ENCODE data around the gene STRA6.

STRA6 gene

DNA sequence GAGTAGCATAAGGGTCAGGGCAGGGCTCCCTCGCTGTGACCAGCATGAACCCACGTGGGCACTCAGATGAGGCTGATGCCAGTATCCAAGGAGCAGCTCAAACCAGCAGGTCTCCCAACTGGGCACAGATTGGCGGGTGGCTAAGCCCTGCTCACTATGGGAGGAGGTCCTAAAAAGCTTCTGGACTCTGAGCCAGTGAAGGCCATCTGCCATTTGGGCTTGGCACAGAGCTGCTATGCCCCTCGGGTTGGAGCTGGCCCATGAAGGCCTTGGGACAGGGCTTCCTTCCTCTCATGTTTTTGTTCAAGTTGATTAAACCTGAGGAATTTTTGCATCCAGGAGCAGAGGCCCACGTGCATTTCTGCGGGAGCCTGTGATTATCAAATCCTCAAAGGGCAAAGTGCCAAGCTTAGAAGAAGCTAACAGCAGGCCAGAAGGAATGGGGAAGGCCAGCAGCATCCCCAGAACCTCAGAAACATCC, 4.3 kb upstream of the STRA6 start:
- DNase-seq (ENCODE audit: low read depth), result no peak

- DNase-seq (ENCODE audit: low read depth), result no peak
Observed at GRCh38 chr15:74205582-74205947, 3.0 kb upstream of the STRA6 start.

- DNase-seq (ENCODE audit: low read depth), result no peak
Observed at GRCh38 chr15:74203914-74204431, 1.4 kb upstream of the STRA6 start.

DNA sequence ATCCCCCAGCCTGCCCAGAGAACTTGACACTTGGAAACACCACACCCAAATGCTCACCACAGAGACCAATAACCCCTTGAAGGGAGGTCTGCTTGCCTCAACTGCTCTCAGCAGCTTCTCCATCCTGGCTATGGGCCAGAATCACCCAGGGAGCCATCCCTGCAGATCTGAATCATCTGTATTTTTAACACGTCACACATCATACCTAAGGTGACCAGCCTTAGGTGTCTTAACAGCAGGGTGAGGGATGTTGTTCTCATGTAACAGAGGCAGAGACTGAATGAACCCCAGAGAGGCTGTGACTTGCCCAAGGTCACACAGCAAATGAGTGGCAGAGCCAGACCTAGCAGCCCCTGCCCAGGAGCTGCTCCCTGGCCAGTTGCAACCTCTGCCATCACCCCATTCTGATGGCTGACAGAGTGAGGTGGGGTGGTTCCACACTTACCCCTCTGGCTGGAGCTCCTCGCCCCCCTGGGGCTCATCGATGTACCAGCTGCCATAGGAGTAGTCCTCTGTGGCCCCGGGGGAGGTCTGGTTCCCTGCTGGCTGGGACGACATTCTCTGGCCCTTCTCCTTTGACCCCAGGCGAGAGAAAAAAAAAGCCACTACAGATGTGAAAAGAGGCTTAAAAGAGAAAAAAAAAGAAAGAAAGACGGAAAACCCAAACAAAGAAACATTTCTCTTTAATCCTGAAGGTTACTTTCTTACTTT, 722 bp downstream of the STRA6 start:
- DNase-seq (ENCODE audit: low read depth), result no peak

DNA sequence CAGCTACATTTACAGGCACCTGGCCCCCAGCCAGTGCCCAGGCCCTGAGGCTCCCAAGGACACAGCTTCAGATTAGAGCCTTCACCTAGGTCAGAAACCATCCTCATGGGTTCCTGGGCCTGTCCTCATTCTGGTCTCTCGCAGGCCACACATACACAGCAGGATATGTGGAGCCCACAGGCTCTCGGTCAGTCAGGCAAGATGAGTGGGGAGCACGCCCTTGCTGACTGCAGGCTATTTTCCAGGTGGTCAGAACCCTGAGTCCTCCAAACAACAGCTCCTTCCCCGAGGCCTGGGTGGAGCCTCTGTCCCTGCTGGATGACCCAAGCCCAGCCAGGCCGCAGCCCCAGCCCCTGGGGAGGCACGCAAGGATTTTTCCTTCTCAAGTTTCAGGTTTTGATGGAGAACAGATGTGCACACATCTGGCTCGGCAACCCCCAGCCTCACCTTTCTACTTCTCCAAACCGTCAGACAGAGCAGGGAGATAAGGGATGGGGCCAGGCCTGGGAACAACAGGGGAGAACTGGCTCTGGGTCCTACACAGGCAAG, 1.6 kb downstream of the STRA6 start:
- no peak for DNase-seq (ENCODE audit: low read depth)

- DNase-seq (ENCODE audit: low read depth), result no peak
Observed at GRCh38 chr15:74200412-74200815, 2.2 kb downstream of the STRA6 start.

GRCh38 chr15:74199297-74199652, 3.3 kb downstream of the STRA6 start:
- DNase-seq (ENCODE audit: low read depth), result no peak

DNA sequence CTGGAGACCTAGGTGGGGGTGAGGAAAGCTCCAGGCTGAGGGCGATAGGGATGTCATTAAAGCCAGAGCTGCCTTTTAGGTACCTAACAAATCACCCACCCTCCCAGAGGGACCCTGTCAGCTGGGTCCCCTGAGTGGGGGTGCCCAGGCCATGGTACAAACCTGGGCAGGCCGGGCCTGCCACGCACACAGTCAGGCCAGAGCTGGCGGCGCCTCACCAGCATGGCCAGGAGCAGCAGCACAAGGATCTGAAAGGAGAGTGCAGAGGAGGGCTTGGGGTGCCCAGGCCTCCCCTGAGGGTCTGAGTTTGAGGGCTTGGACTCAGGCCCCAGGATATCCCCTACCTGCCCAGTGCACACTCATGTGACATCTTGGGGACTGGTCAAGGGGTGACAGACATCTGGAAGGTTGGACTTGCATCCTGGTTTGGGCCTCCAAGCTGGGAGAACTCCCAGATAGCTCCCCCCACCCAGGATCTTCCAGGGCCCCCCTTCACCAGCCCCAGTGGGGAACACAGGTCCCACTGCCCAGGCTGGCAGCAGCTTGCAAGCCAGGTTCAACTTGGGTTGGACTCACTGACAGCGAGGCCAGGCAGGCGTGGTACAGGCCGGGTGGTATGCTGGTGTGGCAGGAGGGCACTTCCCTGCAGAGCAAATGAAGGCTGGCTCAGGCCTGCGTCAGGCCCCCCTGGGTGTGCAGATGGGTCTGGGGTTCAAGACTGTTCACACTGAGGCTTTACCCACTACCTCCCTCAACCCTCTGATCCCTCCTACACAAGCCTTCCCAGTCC, 5.2 kb downstream of the STRA6 start:
- no peak for DNase-seq (ENCODE audit: low read depth)

GRCh38 chr15:74196175-74196574, 6.4 kb downstream of the STRA6 start:
- no peak for DNase-seq (ENCODE audit: low read depth)

GRCh38 chr15:74194572-74195559, 7.7 kb downstream of the STRA6 start:
- DNase-seq (ENCODE audit: low read depth), result no peak

DNA sequence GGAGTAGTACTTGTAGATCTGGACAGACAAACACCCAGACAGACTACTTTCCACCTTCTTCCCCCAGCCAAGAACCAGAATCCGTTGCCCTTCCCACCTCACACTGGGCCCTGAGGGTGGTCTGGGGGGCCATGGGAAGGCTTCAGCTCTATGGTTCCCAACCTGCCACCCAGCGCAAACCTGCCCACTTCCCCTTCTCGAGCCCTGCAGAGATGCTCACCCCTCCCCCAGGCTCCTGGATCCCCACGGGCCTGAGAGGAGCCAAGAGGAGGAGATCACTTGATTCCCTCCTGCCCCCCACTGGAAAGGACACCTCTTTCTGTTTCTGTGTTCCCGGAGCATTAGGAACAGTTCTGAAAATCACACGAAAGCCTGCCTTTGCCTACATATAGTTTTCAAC, 8.7 kb downstream of the STRA6 start:
- no peak for DNase-seq (ENCODE audit: low read depth)

DNA sequence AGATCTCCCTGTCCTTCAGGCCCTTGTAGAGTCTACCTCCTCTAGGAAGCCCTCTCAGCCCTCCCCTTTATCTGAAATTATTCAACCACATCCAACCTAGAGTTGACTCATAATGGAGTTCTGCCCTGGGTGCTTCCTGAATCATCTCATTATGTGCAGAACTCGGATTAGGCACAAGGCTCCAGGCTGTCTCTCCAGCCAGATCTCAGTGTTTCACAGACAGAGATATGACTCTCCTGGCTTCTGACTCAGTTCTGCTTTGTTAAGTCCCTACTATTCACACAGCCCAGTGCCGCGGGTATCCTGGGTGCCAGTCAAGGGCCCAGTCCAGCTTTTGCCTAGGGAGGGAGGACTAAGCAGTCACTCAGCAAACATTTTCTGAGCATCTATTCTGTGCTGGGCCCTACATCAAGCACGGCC, 9.3 kb downstream of the STRA6 start:
- no peak for DNase-seq (ENCODE audit: low read depth)

- DNase-seq (ENCODE audit: low read depth), result no peak
Observed at GRCh38 chr15:74192751-74193150, 9.8 kb downstream of the STRA6 start.

DNA sequence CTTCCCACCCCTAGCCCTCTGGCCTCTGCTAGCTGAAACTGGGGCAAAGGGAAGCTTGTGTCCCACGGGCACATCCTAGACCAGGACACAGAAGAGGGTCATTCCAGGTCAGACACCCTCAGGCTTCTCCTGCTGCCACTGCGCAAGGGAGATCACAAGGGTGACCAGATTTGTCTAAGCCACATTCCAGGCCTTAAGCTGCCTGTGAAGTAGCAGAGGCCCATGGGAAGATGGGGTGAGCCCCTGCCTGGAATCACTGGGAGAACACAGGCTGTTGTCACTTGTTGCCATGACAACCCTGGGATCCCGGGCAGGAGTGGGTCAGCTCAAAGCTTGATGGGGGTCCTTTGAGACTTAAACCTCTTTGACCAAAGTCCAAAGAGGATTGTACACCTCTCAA, 10.8 kb downstream of the STRA6 start:
- DNase-seq (ENCODE audit: low read depth), result no peak

GRCh38 chr15:74188216-74188615, 14.4 kb downstream of the STRA6 start:
- DNase-seq (ENCODE audit: low read depth), result no peak

DNA sequence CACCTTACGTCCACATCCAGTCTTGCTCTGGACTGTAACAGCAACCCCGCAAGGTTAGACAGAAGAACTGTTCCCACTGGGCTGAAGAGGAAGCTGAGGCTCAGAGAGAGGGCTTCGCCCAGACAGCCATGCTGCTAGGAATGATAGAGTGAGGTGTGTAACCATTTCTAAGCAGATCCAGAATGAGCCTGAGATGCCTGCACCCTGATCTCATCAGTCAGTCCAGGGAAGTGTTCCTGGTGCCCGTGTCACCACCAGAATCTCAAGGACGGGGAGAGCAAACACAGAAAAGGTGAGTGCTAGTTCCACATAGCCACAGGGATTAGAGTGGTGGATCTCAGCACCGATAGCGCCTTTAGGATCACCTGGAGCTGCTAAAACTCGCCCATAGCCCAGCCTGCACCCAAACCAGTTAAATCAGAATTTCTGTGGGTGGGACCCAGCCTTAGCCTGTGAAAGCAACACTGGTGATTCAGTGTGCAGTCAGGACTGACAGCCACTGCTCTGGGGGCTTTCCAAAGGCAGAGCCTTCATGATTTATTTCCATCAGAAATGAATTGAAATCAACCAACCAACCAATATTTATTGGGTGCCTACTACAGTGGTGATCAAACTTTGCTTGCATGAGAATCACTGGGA, 16.8 kb downstream of the STRA6 start:
- DNase-seq (ENCODE audit: low read depth), result no peak

DNA sequence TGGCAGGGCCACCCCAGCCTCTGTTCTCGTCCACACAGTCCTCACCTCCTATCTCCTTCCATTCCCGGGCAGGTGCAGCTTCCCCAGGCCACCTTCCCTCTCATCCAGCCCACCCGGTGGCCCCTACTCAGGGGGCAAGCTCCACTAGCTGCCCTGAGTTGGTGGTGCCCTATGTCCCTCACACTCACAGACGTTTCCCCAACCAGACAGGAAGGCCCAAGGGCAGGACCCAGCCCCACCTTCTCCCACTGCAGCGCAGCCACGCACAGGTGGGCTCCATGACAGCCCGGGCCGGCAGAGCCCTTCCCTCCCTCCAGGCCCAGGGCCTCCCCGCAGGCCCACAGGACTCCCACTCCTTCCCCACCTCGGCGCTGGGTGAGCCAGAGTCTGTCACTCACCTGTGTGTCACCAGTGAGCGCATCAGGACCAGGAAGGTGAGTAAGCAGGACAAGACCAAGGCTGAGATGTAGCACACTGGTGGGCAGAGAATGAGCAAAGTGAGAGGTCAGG, 17.9 kb downstream of the STRA6 start:
- no peak for DNase-seq (ENCODE audit: low read depth)

DNA sequence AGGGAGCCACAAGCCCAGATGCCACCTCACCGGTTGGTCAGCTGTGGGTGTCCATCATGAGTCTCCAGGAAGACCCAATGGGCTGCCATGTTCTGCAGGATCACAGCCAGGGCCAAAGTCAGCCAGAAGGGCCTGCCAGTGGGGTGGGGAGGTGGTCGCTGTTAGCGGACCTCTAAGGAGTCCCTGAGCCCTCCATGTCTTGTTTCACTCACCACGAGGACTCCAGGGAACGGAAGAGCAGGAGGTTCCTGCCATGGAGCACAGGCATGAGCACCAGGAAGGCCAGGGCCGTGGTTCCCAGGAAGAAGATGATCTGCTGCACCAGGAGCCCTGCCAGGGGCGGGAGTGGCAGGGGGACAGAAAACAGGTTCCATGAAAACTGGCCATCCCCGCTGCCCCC, 20.5 kb downstream of the STRA6 start:
- no peak for DNase-seq (ENCODE audit: low read depth)

- DNase-seq (ENCODE audit: low read depth), result no peak
Observed at GRCh38 chr15:74180881-74181602, 21.5 kb downstream of the STRA6 start.
